Endodermal cell (in vitro differentiated cells): Measurements from ENCODE around the gene MBD3. TPM values are rescaled to one million over a fixed set of nuclear protein-coding genes. Genes with fewer than 3 reads are reported as not detected.
"Not testable (repeated sequence)": the region's sequence is repeated elsewhere in the genome, so short reads cannot be mapped to it uniquely, and the experiment has no call there.

ENCODE experiments used
- DNase-seq: peaks from one replicate; pipeline ENCODE4 v3.0.0-alpha.2; 2017
- H3K27ac ChIP-seq: 2 replicates; pipeline ENCODE4 v1.5.1; 2013; ENCODE audit warnings: mild to moderate bottlenecking, low read depth, low read length, moderate library complexity
- H3K27me3 ChIP-seq: 2 replicates; pipeline ENCODE4 v1.6.1; 2013; ENCODE audit warnings: mild to moderate bottlenecking, low read length, moderate library complexity; ENCODE audit not compliant: insufficient read depth, control insufficient read depth, poor library complexity, severe bottlenecking
- H3K36me3 ChIP-seq: 2 replicates; pipeline ENCODE4 v1.7.0; 2013; ENCODE audit warnings: mild to moderate bottlenecking, low read length, moderate library complexity; ENCODE audit not compliant: control insufficient read depth, insufficient read depth
- H3K4me1 ChIP-seq: one replicate; pipeline ENCODE4 v1.7.0; 2013; ENCODE audit warnings: low read length; ENCODE audit not compliant: control insufficient read depth, insufficient read depth
- H3K4me3 ChIP-seq: 2 replicates; pipeline ENCODE4 v1.5.1; 2013; ENCODE audit warnings: mild to moderate bottlenecking, low read length, moderate library complexity
- H3K9ac ChIP-seq: 2 replicates; pipeline ENCODE4 v1.6.1; 2013; ENCODE audit warnings: mild to moderate bottlenecking, low read length, moderate library complexity; ENCODE audit not compliant: poor library complexity, severe bottlenecking; ENCODE audit errors: extremely low read depth
- H3K9me3 ChIP-seq: 2 replicates; pipeline ENCODE4 v1.6.1; 2013; ENCODE audit warnings: mild to moderate bottlenecking, low read length, moderate library complexity; ENCODE audit not compliant: control insufficient read depth
- H3K27ac Mint-ChIP-seq: 2 replicates; pipeline ENCODE4 v1.8.0; 2020; ENCODE audit warnings: mixed read lengths
- H3K27me3 Mint-ChIP-seq: 2 replicates; pipeline ENCODE4 v1.8.0; 2021; ENCODE audit warnings: mild to moderate bottlenecking, mixed read lengths; ENCODE audit not compliant: insufficient read depth
- H3K36me3 Mint-ChIP-seq: 2 replicates; pipeline ENCODE4 v1.8.0; 2020; ENCODE audit warnings: low read depth, mixed read lengths
- H3K4me1 Mint-ChIP-seq: 2 replicates; pipeline ENCODE4 v1.8.0; 2020; ENCODE audit warnings: mixed read lengths
- H3K4me3 Mint-ChIP-seq: 2 replicates; pipeline ENCODE4 v1.8.0; 2020; ENCODE audit warnings: mild to moderate bottlenecking, moderate library complexity, mixed read lengths
- H3K9me3 Mint-ChIP-seq: 2 replicates; pipeline ENCODE4 v1.8.0; 2020; ENCODE audit warnings: mild to moderate bottlenecking, mixed read lengths
- CTCF ChIP-seq: fragments of 200-600 bp; sonication (generic); conservative IDR thresholded peaks from 2 replicates; pipeline ENCODE4 v1.5.0; 2021; ENCODE audit warnings: antibody characterized with exemption, mild to moderate bottlenecking
- WGBS, 2 experiments: methylation state at CpG; one replicate each; pipeline versions ENCODE4 v1.1.5 to v1.1.7; 2013; ENCODE audit warnings: missing lambda C conversion rate in 2 of 2, mixed read lengths in 1 of 2; ENCODE audit not compliant: insufficient coverage in 1 of 2, insufficient read length in 1 of 2; 5-methylcytosine and 5-hydroxymethylcytosine counted together
- total RNA-seq, 2 donors: library from RNA; stranded (reverse); fragmentation: NEBNext Ultra II Directional in 1 of 2; extraction: Animal tissue kit (Norgen Biotek cat#: 25700) in 1 of 2; gene quantifications; 2 replicates in 1 of 2; 3 replicates in 1 of 2; pipeline ENCODE4 v1.2.1, GENCODE V29; 2021

Gene MBD3
- total RNA-seq, 2 donors from 2014 or later: 108 TPM

GRCh38 chr19:1538978-1539377, 53.7 kb downstream of the MBD3 start:
- no peak overlapping the region for H3K4me3 ChIP-seq
- H3K4me1 ChIP-seq: no peaks in the 10 kb centered on the region
- no peak overlapping the region for H3K27ac ChIP-seq
- H3K36me3 Mint-ChIP-seq: no peaks in the 10 kb centered on the region
- H3K9me3 Mint-ChIP-seq: no peaks in the 10 kb centered on the region
- H3K9ac ChIP-seq: no peak overlapping the region
- 78 to 100% methylated on average over 1 to 15 of the region's 15 CpGs for WGBS, 2 experiments
- no peak overlapping the region for H3K27ac Mint-ChIP-seq
- H3K27me3 ChIP-seq: peaks cover 7% of the 10 kb centered on the region
- TF ChIP-seq CTCF: no peak
- H3K4me1 Mint-ChIP-seq: no peaks in the 10 kb centered on the region
- no peak overlapping the region for H3K4me3 Mint-ChIP-seq
- no peak for DNase-seq
- H3K27me3 Mint-ChIP-seq: peaks cover 26% of the 10 kb centered on the region
- no peaks in the 10 kb centered on the region for H3K9me3 ChIP-seq
- no peaks in the 10 kb centered on the region for H3K36me3 ChIP-seq

- not testable (repeated sequence) for H3K4me1 ChIP-seq, DNase-seq, H3K9ac ChIP-seq, H3K27ac ChIP-seq, H3K36me3 Mint-ChIP-seq, H3K9me3 ChIP-seq, H3K27ac Mint-ChIP-seq, H3K36me3 ChIP-seq, H3K9me3 Mint-ChIP-seq, H3K4me3 Mint-ChIP-seq, H3K4me1 Mint-ChIP-seq, H3K27me3 ChIP-seq, H3K4me3 ChIP-seq
- H3K27me3 Mint-ChIP-seq: peaks cover 15% of the 10 kb centered on the region
- WGBS, 2 experiments: 91 to 95% methylated on average over 6 to 7 of the region's 7 CpGs
Observed at GRCh38 chr19:1535699-1536098, 57.0 kb downstream of the MBD3 start.

- Mint-ChIP-seq H3K27me3 (peaks cover 16% of the 10 kb centered on the region), H3K4me1 (no peaks in the 10 kb centered on the region), H3K27ac (no peak overlapping the region), H3K36me3 (no peaks in the 10 kb centered on the region), H3K9me3 (no peaks in the 10 kb centered on the region), H3K4me3 (no peak overlapping the region)
- 83 to 84% methylated on average over 7 to 14 of the region's 14 CpGs for WGBS, 2 experiments
- no peak for TF ChIP-seq CTCF
- no peaks in the 10 kb centered on the region for H3K4me1 ChIP-seq
- no peak overlapping the region for H3K4me3 ChIP-seq
- H3K9me3 ChIP-seq: no peaks in the 10 kb centered on the region
- H3K27ac ChIP-seq: no peak overlapping the region
- no peak overlapping the region for H3K9ac ChIP-seq
- no peaks in the 10 kb centered on the region for H3K36me3 ChIP-seq
- no peaks in the 10 kb centered on the region for H3K27me3 ChIP-seq
- no peak for DNase-seq
Observed at GRCh38 chr19:1534972-1535371, 57.7 kb downstream of the MBD3 start.

GRCh38 chr19:1533510-1534150, 59.0 kb downstream of the MBD3 start:
- WGBS, 2 experiments: 85 to 90% methylated on average over 15 to 21 of the region's 23 CpGs
- Histone ChIP-seq H3K4me1 (no peaks in the 10 kb centered on the region), H3K27ac (no peak overlapping the region), H3K36me3 (no peaks in the 10 kb centered on the region), H3K4me3 (no peak overlapping the region), H3K9me3 (no peaks in the 10 kb centered on the region), H3K27me3 (no peaks in the 10 kb centered on the region), H3K9ac (no peak overlapping the region)
- H3K36me3 Mint-ChIP-seq: no peaks in the 10 kb centered on the region
- TF ChIP-seq CTCF: no peak
- H3K27ac Mint-ChIP-seq: no peak overlapping the region
- peaks cover 17% of the 10 kb centered on the region for H3K27me3 Mint-ChIP-seq
- H3K9me3 Mint-ChIP-seq: no peaks in the 10 kb centered on the region
- DNase-seq: no peak
- H3K4me3 Mint-ChIP-seq: no peak overlapping the region
- no peaks in the 10 kb centered on the region for H3K4me1 Mint-ChIP-seq
